Astrocyte of the cerebellum (primary cell): ENCODE results near the gene ZNF469.

ENCODE experiments used
- DNase-seq: peaks from one replicate; pipeline ENCODE4 v3.0.0-alpha.2; 2011; ENCODE audit warnings: low read depth
- H3K4me3 ChIP-seq: 2 replicates; pipeline ENCODE4 v1.5.1; 2011; ENCODE audit warnings: mild to moderate bottlenecking, low read depth, low read length, moderate library complexity
- in situ Hi-C: cut with HindIII; loops from 2 replicates; pipeline ENCODE4 v1.10.0; 2017; ENCODE audit warnings: low sequenced_read_pairs
- TF ChIP-seq, protein P1 (sequence below): IDR thresholded peaks from 2 replicates; pipeline ENCODE4 v1.5.1; 2012; ENCODE audit warnings: low read length, low read depth, moderate library complexity, mild to moderate bottlenecking; ENCODE audit errors: missing control alignments

Gene ZNF469

DNA sequence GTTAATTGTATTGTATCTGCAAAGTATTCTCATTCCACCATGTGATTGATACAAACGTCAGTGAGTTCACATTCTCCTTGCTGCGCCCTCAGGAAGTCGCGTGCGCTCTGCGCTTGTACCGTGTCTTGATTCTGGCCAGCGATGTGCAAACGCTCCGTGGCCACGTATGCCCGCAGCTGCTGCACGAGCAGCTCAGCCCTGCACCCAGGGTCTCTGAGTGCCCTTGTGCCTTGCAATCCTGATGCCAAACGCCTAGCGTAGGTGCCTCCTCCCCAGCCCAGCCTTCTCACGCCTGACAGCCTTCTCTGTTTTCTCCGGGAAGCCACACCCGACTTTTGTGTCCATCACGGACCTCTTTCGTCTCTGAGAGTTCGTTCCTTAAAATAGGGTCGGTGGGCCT is 9.4 kb downstream of the ZNF469 start:
- H3K4me3 ChIP-seq = no peak overlapping the region
- TF ChIP-seq, protein P1, sequence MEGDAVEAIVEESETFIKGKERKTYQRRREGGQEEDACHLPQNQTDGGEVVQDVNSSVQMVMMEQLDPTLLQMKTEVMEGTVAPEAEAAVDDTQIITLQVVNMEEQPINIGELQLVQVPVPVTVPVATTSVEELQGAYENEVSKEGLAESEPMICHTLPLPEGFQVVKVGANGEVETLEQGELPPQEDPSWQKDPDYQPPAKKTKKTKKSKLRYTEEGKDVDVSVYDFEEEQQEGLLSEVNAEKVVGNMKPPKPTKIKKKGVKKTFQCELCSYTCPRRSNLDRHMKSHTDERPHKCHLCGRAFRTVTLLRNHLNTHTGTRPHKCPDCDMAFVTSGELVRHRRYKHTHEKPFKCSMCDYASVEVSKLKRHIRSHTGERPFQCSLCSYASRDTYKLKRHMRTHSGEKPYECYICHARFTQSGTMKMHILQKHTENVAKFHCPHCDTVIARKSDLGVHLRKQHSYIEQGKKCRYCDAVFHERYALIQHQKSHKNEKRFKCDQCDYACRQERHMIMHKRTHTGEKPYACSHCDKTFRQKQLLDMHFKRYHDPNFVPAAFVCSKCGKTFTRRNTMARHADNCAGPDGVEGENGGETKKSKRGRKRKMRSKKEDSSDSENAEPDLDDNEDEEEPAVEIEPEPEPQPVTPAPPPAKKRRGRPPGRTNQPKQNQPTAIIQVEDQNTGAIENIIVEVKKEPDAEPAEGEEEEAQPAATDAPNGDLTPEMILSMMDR = no peak
- in situ Hi-C loops = no loop called here
- no peak for DNase-seq

GRCh38 chr16:88392616-88393015 is 9.9 kb downstream of the ZNF469 start:
- in situ Hi-C loops = no loop called here
- no peak for DNase-seq
- no peak overlapping the region for H3K4me3 ChIP-seq
- TF ChIP-seq, protein P1 = no peak

DNA sequence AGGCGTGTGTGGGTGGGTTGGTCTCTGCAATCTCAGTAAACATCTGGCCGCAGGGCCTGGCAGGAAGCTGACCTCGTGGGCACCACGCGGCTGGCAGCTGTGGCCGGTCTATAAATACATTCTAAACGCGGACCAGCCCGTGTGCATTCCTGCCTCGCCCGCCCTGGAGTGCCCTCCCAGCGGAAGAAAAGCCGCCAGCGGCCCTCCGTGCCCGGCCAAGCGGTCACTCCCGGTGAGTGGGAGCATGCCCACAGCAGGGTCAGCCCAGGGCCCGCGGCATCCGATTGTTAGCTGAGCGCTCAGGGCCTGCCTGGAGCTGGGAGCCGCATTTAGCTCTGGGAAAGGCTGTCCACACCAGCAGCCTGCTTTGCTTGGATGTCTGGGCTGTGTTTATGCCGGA is 10.3 kb downstream of the ZNF469 start:
- DNase-seq = no peak
- TF ChIP-seq, protein P1 = no peak
- in situ Hi-C loops = no loop called here
- H3K4me3 ChIP-seq = no peak overlapping the region

DNA sequence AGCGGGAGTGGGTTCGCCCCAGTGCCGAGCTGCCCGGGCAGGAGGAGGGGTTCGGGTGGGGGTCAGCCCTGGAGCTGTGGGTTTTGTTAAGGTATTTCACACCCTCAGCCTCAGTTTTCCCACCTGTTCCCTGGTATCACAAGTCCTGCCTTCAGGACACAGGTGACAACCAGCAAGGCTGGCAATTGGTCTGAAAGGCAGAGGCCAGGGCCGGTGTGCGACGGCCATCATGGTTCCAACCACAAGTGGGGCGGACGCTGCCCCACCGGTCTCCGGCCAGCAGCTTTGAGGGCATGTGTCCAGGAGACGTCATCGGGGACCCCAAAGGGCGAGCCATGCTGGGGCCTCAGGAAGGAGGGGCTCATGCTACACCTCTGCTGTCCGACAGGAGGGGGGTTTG is 10.8 kb downstream of the ZNF469 start:
- TF ChIP-seq, protein P1 = no peak
- no peak overlapping the region for H3K4me3 ChIP-seq
- no peak for DNase-seq
- in situ Hi-C loops = no loop called here

- DNase-seq = no peak
- in situ Hi-C loops = no loop called here
- H3K4me3 ChIP-seq = no peak overlapping the region
- TF ChIP-seq, protein P1 = no peak
These were observed 11.7 kb downstream of the ZNF469 start for GRCh38 chr16:88394426-88394825.

- in situ Hi-C loops = no loop called here
- TF ChIP-seq, protein P1 = no peak
- H3K4me3 ChIP-seq = no peak overlapping the region
- DNase-seq = no peak
These were observed 13.2 kb downstream of the ZNF469 start for GRCh38 chr16:88395669-88396584.
